ENCODE measurements around the gene DENND6A. TPM values are rescaled to one million over a fixed set of nuclear protein-coding genes. Genes with fewer than 3 reads are reported as not detected.
"Not testable (repeated sequence)": the region's sequence is repeated elsewhere in the genome, so short reads cannot be mapped to it uniquely, and the experiment has no call there.

The DENND6A gene
- total RNA-seq, 1 donor from 2014 or later, result 21.5 TPM

DNA sequence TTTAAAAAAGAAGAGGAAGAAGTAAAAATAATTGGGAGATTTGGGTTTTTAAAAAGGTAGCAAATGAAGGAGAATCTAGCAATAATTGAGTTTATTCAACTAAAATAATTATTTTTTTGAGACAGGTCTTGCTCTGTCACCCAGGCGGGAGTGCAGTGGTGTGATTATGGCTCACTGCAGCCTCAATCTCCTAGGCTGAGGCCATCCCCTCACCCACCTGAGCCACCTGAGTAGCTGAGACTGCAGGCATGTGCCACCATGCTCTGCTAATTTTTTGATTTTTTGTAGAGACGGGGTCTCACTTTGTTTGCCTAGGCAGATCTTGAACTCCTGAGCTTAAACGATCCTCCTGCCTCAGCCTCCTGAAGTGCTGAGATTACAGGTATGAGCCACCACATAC lies 68.1 kb downstream of the DENND6A start:
- Mint-ChIP-seq H3K27me3 (no peaks in the 10 kb centered on the region), H3K27ac (no peak overlapping the region), H3K9me3 (no peaks in the 10 kb centered on the region), H3K36me3 (ENCODE audit: low read depth) (peaks cover 61% of the 10 kb centered on the region), H3K4me1 (no peaks in the 10 kb centered on the region), H3K4me3 (no peak overlapping the region)
- ChIA-PET CTCF (no interaction called here), POLR2A (no interaction called here)
- TF ChIP-seq CTCF (IDR thresholded peaks at IDR 0.05), result no peak
- intact Hi-C loops (cut with micrococcal nuclease), result no loop called here
- no peak for DNase-seq
- no peak for ATAC-seq (ENCODE audit: low read depth)

DNA sequence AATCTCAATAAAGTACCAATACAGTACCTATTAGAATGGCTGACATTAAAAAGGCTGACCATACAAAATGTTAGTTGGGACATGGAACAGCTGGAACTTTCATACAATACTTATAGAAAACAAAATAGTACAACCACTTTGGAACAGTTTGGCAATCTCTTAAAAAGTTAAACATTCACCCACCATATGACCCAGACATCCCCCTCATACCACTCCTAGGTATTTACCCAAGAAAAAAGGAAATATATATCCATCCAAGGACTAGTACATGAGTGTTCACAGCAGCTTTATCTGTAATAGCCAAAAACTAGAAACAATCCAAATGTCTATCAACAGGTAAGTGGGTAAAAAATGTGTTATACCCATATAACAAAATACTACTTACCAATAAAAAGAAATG lies 70.5 kb downstream of the DENND6A start:
- POLR2A ChIA-PET, result interaction anchor here (0.6 kb wide), 1 partner anchor 8 kb away, joined by 5 read pairs; no protein-coding TSS in a partner anchor
- Mint-ChIP-seq H3K36me3 (ENCODE audit: low read depth) (peaks cover 39% of the 10 kb centered on the region), H3K4me3 (no peak overlapping the region), H3K27ac (no peak overlapping the region), H3K9me3 (no peaks in the 10 kb centered on the region), H3K27me3 (no peaks in the 10 kb centered on the region), H3K4me1 (no peaks in the 10 kb centered on the region)
- CTCF ChIA-PET, result no interaction called here
- intact Hi-C loops (cut with micrococcal nuclease), result no loop called here
- ATAC-seq (ENCODE audit: low read depth) (no peak), DNase-seq (no peak)
- no peak for TF ChIP-seq CTCF (IDR thresholded peaks at IDR 0.05)

GRCh38 chr3:57617739-57618138 lies 75.1 kb downstream of the DENND6A start:
- CTCF ChIA-PET, result no interaction called here
- intact Hi-C loops (cut with micrococcal nuclease), result no loop called here
- DNase-seq (no peak), ATAC-seq (ENCODE audit: low read depth) (no peak)
- TF ChIP-seq CTCF (IDR thresholded peaks at IDR 0.05), result no peak
- H3K4me1 Mint-ChIP-seq, result no peaks in the 10 kb centered on the region
- no peak overlapping the region for H3K4me3 Mint-ChIP-seq
- H3K9me3 Mint-ChIP-seq, result no peaks in the 10 kb centered on the region
- H3K27ac Mint-ChIP-seq, result no peak overlapping the region
- H3K36me3 Mint-ChIP-seq (ENCODE audit: low read depth), result peaks cover 10% of the 10 kb centered on the region
- no peaks in the 10 kb centered on the region for H3K27me3 Mint-ChIP-seq
- POLR2A ChIA-PET, result no interaction called here

- CTCF ChIA-PET, result no interaction called here
- Mint-ChIP-seq H3K27ac (no peak overlapping the region), H3K4me3 (no peak overlapping the region), H3K9me3 (no peaks in the 10 kb centered on the region), H3K4me1 (no peaks in the 10 kb centered on the region), H3K36me3 (ENCODE audit: low read depth) (peaks cover 4% of the 10 kb centered on the region), H3K27me3 (no peaks in the 10 kb centered on the region)
- TF ChIP-seq CTCF (IDR thresholded peaks at IDR 0.05), result no peak
- DNase-seq (no peak), ATAC-seq (ENCODE audit: low read depth) (no peak)
- intact Hi-C loops (cut with micrococcal nuclease), result no loop called here
- POLR2A ChIA-PET, result no interaction called here
These were observed 76.6 kb downstream of the DENND6A start for GRCh38 chr3:57616233-57616632.

DNA sequence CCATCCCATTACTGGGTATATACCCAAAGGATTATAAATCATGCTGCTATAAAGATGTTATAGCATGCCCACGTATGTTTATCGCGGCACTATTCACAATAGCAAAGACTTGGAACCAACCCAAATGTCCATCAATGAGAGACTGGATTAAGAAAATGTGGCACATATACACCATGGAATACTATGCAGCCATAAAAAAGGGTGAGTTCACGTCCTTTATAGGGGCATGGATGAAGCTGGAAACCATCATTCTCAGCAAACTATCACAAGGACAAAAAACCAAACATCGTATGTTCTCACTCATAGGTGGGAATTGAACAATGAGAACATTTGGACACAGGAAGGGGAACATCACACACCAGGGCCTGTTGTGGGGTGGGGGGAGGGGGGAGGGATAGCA lies 81.0 kb downstream of the DENND6A start:
- CTCF ChIA-PET; ATAC-seq (ENCODE audit: low read depth); DNase-seq; H3K4me3 Mint-ChIP-seq; POLR2A ChIA-PET; intact Hi-C loops (cut with micrococcal nuclease); H3K4me1 Mint-ChIP-seq; H3K27ac Mint-ChIP-seq; H3K27me3 Mint-ChIP-seq; H3K9me3 Mint-ChIP-seq: not testable (repeated sequence)
- peaks cover 13% of the 10 kb centered on the region for H3K36me3 Mint-ChIP-seq (ENCODE audit: low read depth)

GRCh38 chr3:57605683-57606082 lies 87.2 kb downstream of the DENND6A start:
- Mint-ChIP-seq H3K4me3 (no peak overlapping the region), H3K9me3 (peaks cover 16% of the 10 kb centered on the region), H3K4me1 (no peaks in the 10 kb centered on the region), H3K27ac (no peak overlapping the region), H3K36me3 (ENCODE audit: low read depth) (peaks cover 34% of the 10 kb centered on the region), H3K27me3 (no peaks in the 10 kb centered on the region)
- DNase-seq (no peak), ATAC-seq (ENCODE audit: low read depth) (no peak)
- TF ChIP-seq CTCF (IDR thresholded peaks at IDR 0.05), result no peak
- ChIA-PET POLR2A (no interaction called here), CTCF (no interaction called here)
- intact Hi-C loops (cut with micrococcal nuclease), result no loop called here
